Neutrophil (primary cell): Measurements from ENCODE around the gene PAPOLG.

Experiments
- H3K27ac ChIP-seq: fragments of 200-600 bp; sonication (generic); 2 replicates; pipeline ENCODE4 v1.5.1; 2016; ENCODE audit warnings: mild to moderate bottlenecking, moderate library complexity
- H3K27me3 ChIP-seq: fragments of 200-600 bp; sonication (generic); 2 replicates; pipeline ENCODE4 v1.6.0; 2016; ENCODE audit warnings: mild to moderate bottlenecking
- H3K36me3 ChIP-seq: fragments of 200-600 bp; sonication (generic); 2 replicates; pipeline ENCODE4 v1.5.1; 2017
- H3K4me1 ChIP-seq, 2 experiments: fragments of 200-600 bp in 1 of 2; sonication (generic) in 1 of 2; 1 replicate in 1 of 2; 2 replicates in 1 of 2; pipeline versions ENCODE4 v1.5.1 to v1.6.1; 2013 to 2016; ENCODE audit warnings: low read depth in 1 of 2, low read length in 1 of 2, mild to moderate bottlenecking in 1 of 2, moderate library complexity in 1 of 2; ENCODE audit not compliant: control insufficient read depth in 1 of 2, insufficient read depth in 1 of 2
- H3K4me3 ChIP-seq, 2 experiments: fragments of 200-600 bp in 1 of 2; sonication (generic) in 1 of 2; 1 replicate in 1 of 2; 2 replicates in 1 of 2; pipeline ENCODE4 v1.5.1; 2013 to 2016; ENCODE audit warnings: low read depth in 1 of 2, low read length in 1 of 2, mild to moderate bottlenecking in 1 of 2, moderate library complexity in 1 of 2
- H3K9me3 ChIP-seq: fragments of 200-600 bp; sonication (generic); 2 replicates; pipeline ENCODE4 v1.5.1; 2016
- CTCF ChIP-seq: fragments of 200-600 bp; sonication (generic); IDR thresholded peaks from 2 replicates; pipeline ENCODE4 v1.5.1; 2016; ENCODE audit warnings: antibody characterized with exemption

Gene PAPOLG

GRCh38 chr2:60717691-60718090 lies 38.4 kb upstream of the PAPOLG start:
- Histone ChIP-seq H3K4me3 (no peak overlapping the region), H3K36me3 (no peaks in the 10 kb centered on the region), H3K27ac (no peak overlapping the region), H3K27me3 (no peaks in the 10 kb centered on the region), H3K4me1 (no peaks in the 10 kb centered on the region), H3K9me3 (no peaks in the 10 kb centered on the region)
- TF ChIP-seq CTCF: no peak

GRCh38 chr2:60719331-60719730 lies 36.7 kb upstream of the PAPOLG start:
- H3K9me3 ChIP-seq: no peaks in the 10 kb centered on the region
- H3K27me3 ChIP-seq: no peaks in the 10 kb centered on the region
- TF ChIP-seq CTCF: no peak
- no peaks in the 10 kb centered on the region for H3K4me1 ChIP-seq
- no peak overlapping the region for H3K4me3 ChIP-seq
- no peak overlapping the region for H3K27ac ChIP-seq
- no peaks in the 10 kb centered on the region for H3K36me3 ChIP-seq

- TF ChIP-seq CTCF: no peak
- no peaks in the 10 kb centered on the region for H3K9me3 ChIP-seq
- H3K27me3 ChIP-seq: no peaks in the 10 kb centered on the region
- H3K27ac ChIP-seq: no peak overlapping the region
- H3K4me1 ChIP-seq: no peaks in the 10 kb centered on the region
- H3K4me3 ChIP-seq: no peak overlapping the region
- H3K36me3 ChIP-seq: no peaks in the 10 kb centered on the region
These were observed 30.6 kb upstream of the PAPOLG start for GRCh38 chr2:60725466-60725865.

GRCh38 chr2:60728855-60729254 lies 27.2 kb upstream of the PAPOLG start:
- Histone ChIP-seq H3K4me3 (no peak overlapping the region), H3K27me3 (peaks cover under 1% of the 10 kb centered on the region), H3K9me3 (no peaks in the 10 kb centered on the region), H3K36me3 (no peaks in the 10 kb centered on the region), H3K4me1 (no peaks in the 10 kb centered on the region), H3K27ac (no peak overlapping the region)
- no peak for TF ChIP-seq CTCF

- Histone ChIP-seq H3K36me3 (no peaks in the 10 kb centered on the region), H3K27me3 (peaks cover 53% of the 10 kb centered on the region), H3K4me1 (peaks cover 3 to 6% of the 10 kb centered on the region in 2 experiments), H3K4me3 (peak overlapping the region; percentile 27 to 41), H3K9me3 (no peaks in the 10 kb centered on the region), H3K27ac (no peak overlapping the region)
- TF ChIP-seq CTCF: no peak
These were observed 20.4 kb upstream of the PAPOLG start for GRCh38 chr2:60735496-60736250.
